GM21515 (cell line): ENCODE measurements around the gene ANKS4B.
"Not testable (repeated sequence)": the region's sequence is repeated elsewhere in the genome, so short reads cannot be mapped to it uniquely, and the experiment has no call there.

Source experiments
- ATAC-seq: cut with Tn5 transposase; IDR thresholded peaks from one replicate; pipeline ENCODE4 v1.9.1; 2021; ENCODE audit not compliant: unreplicated experiment

Gene ANKS4B

DNA sequence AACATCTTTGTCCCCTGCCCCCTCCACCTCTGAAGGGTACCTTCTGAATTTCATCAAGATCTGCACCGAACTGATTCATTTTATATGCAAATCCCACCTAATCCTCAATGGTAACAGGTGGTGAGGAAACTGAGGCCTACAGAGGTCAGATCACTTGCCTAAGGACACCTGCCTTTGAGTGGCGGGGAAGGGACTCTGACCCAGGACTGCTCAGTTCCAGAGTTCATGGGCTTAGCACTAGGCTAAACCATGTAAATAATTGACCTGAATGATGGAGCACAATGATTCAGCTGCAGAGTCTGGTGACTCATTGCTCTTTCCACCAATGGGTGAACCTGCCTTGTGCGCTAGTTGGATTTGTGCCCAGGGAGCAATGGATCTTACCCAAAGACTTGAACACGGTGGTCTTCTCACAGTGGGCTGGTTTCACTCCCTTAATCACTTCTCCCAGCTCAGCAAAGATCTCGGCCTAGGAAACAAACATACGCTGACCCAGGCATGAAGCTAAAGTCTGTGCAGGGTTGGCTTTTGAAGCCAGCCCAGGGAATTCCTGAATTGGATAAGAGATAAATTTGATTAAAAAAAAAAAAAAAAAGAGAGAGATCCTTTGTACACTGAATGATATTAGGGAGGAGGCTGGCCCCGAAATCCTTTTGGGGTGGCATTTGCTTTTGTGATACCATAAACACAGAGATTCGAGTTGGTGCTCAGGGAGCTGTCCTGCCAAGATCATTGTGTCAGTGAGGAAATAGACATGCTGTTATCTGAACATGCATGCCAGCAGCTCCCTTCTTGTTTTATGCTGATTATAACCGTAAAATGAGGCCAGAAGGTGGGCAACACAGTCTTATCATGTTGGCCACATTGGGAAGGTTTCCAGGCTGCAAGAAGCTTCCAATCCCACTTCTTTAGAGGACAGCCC is 27.6 kb downstream of the ANKS4B start:
- ATAC-seq: no peak

DNA sequence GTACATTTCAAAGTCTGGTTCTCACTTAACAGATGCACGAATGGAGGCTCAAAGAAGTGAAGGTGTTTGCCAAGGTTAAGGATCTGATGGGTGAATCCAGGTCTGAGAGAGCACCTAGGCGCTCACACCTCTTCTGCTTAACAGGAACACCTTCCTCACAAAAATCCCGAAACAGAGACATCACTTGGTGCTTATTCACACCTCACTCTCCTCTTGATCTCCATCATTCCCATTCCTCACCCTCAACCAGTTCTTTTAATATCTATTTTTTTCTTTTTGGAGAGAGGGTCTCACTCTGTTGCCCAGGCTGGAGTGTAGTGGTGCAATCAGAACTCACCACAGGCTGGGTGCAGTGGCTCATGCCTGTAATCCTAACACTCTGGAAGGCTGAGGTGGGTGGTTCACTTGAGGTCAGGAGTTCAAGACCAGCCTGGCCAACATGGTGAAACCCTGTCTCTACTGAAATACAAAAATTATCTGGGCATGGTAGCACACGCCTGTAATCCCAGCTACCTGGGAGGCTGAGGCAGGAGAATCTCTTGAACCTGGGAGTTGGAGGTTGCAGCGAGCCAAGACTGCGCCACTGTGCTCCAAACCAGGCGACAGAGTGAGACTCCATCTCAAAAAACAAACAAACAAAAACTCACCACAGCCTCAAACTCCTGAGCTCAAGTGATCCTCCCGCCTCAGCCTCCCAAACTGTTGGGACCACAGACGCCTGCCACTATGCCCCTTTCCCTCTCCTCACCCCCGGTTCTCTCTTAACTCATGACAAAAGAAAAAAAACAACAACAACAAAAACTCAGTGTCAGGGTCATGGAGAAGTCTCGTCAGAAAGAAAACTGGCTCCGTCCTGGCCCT is 29.5 kb downstream of the ANKS4B start:
- ATAC-seq: no peak

DNA sequence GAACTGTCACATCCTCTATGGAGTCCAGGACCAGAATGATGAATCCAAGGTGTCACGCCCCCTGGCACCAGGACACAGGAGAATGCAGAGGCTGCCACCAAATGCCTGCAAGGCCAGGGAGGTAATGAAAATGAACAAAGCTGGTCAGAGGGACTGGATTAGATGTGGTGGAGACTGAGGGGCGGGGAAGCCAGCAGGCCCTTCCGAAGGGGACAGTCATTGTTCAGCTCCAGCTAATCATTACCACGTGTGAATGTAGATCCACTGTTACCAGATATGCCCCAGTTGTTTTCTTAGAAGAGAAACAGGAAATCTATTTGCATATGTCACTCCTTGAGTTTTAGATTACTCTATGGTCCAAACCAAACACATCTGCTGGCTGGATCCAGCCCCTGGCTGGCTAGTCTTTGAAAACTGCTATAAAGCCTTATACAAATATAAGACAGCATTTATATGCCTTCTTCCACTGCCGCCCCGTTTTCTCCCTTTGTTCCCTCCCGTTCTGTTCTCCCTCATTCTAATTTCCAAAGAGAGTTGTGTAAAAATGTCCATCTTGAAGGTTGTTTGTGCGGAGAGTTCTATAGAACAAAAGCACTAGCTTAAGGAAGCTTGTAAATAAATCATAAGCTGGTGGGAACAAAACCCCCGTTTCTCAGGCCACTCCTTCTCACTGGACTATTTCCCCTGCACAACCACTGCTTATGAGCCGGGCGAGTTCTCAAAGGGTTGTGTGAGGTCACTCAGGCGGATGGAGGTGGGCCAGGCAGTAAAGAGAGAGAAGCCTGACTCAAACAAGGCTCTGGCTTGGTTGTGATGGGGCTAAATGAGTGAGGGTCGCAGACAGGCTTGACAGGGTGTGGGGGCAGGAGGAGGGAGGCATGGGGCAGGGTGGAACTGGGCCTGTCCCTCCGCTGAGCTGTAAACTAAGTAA is 30.4 kb downstream of the ANKS4B start:
- peak; percentile 64 for ATAC-seq

DNA sequence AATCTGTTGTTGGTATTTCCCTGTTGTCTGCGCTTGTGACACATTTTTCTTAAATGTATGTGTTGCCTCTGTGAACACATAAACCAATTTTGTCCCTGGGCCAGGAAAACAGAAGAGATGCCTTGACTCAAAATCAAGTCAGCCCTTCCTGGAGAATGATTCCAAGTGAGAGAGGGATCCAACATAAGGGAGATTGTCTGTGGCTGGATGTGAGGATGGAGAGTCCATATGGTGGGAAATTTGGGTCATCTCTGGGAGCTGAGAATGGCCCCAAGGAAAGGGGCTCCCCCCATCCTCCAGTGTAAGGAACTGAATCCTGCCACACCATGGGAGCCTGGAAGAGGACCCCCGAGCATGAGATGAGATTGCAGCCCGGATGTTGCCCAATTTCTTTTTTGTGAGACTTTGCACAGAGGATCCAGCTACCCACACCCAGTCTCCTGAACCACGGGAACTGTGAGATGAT is 31.1 kb downstream of the ANKS4B start:
- ATAC-seq: no peak

DNA sequence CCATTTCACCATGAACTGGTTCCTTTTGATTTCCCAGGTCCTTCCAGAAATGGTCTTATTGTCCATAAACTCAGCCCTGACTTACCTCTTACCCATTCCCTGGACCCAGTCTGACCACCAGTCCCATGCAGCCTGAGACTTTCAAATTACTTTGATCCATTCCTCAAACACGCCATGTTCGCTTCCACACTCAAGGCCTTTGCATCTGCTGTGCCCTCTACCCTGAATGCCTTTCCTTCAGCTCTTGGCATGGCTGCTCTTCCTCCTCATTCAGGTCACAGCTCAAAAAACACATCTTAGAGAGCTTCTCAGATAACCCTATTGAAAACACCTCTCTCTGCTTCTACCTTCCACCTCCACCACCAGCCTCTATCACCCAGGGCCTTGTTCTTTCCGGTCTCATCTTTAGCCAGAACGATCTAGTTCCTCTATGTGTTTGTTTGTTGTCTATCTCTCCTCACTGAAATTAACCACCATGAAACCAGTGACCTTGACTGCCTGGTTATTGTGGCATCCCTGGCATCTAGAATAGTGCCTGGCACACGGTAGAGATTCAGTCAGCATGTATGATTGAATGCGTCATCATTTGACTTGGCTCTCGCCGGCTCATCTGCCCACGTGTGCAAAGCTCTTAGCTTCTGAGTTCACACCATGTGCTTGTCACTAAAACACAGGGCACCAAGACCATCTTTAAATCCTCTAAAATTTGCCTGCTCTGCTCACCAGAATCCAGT is 31.8 kb downstream of the ANKS4B start:
- ATAC-seq: no peak

- no peak for ATAC-seq
Observed at GRCh38 chr16:21267298-21267697, 33.8 kb downstream of the ANKS4B start.

DNA sequence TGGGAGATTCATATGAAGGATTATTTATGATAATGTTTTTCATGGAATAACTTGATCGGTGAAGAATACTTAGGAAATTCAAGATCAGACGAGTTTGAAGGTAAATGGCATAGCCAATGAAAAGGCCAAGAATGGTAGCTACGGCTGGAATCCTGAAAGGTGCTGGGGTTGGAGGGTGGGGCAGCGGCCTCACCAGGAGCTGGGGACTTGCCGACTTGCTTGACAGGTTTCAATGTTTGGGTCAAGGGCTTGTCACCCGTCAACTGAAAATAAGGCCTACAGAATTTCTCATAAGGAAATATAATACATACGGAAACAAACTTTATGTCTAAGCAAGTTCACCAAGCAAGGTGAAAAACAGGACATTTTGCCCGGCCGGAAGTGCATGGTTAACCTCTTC is 34.7 kb downstream of the ANKS4B start:
- ATAC-seq: no peak

GRCh38 chr16:21272253-21272652 is 38.8 kb downstream of the ANKS4B start:
- no peak for ATAC-seq

DNA sequence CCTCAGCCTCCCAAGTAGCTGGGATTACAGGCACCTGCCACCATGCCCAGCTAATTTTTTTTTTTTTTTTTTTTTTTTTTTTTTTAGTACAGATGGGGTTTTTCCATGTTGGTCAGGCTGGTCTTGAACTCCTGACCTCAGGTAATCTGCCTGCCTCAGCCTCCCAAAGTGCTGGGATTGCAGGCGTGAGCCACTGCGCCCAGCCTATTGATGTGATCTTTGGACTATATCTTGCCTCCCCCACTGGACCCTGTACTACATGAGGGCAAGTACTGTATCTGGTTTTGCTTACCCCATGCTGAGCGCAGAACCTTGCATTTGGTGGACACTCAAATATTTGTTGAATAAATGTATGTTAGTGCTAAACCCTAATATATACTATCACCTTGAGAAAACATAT is 39.3 kb downstream of the ANKS4B start:
- ATAC-seq: not testable (repeated sequence)

DNA sequence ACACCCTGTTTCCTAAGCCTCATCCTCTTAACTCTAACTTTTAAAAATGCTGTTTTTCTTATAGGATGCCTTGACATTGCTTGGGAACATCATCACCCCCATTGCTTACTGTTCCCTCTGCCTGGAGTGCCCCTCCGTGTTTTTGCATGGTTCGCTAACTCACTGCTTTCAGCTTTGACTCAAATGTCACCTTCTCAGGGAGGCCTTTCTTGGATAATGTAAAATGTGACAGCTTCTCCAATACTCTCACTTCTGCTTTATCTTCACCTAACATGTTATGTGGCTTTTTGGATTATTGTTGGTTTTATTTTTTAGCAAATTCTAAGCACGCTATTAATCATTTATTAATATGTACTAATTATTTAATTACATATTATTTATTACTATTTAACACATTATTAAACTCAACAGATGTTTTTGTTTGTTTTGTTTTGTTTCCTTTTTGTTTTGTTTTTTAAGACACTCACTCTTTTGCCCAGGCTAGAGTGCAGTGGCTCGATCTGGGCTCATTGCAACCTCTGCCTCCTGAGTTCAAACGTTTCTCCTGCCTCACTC is 40.8 kb downstream of the ANKS4B start:
- ATAC-seq: no peak

DNA sequence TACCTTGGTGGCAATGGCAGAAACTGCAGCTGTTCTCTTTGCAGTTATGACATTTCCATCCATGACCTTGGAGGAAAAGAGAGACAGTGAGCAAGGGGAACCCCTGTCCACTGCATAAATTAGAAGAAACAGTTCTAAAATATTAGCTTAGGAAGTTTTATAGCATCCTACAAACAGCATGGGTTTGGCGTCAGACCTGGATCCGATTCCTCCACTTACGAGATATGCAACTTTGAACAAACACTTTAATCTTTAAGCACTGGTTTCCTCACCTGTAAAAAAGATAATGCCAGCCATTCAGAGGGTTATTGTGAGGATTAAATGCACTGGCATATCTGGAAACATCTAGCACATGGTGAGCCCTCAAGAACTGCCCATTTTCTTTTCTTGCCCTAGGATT is 42.0 kb downstream of the ANKS4B start:
- no peak for ATAC-seq

DNA sequence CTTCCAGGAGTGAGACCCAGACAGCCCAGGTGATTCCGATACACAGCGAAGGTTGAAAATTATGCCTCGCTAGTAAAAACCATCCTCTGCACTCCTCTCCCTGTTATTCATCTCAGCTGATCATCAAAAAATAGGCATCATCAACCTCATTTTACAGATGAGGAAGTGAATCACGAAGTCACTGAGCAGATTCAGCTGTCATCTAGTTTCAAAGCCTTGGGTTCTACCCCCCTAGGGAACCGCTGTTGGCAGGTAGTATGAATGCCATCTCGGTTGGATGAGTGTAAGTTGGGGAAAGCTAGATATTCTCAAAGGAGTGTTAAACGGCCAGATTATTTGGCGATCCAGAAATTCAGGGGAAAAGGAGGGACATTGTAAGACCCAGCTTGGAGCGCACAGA is 42.6 kb downstream of the ANKS4B start:
- ATAC-seq: no peak

- ATAC-seq: no peak
Observed at GRCh38 chr16:21277045-21277926, 43.8 kb downstream of the ANKS4B start.

GRCh38 chr16:21277927-21278706 is 44.6 kb downstream of the ANKS4B start, which contains the start of gene CRYM:
Gene CRYM, minus strand, starts transcription at chr16:21278290. Its CDS starts 39 bp downstream, at chr16:21278251.
- ATAC-seq: peak; percentile 49

DNA sequence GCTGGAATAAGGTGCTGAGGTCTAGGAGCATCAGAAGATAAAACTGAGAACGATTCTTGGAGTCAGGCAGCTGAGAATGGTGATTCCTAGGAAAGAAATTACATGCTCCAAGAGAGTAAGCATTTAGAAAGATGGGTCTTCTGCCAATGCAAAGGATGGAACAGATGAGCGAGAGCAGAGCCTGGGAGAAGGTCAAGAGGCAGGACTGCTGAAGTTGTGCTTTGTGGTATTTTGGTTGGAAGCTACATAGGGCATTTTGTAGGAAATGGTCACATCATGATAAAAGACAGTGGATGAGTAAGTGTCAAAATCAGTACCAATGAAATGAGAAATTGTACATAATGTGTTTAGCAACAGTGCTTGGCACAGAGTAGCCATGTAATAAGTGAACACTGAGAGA is 46.0 kb downstream of the ANKS4B start:
- ATAC-seq: no peak

DNA sequence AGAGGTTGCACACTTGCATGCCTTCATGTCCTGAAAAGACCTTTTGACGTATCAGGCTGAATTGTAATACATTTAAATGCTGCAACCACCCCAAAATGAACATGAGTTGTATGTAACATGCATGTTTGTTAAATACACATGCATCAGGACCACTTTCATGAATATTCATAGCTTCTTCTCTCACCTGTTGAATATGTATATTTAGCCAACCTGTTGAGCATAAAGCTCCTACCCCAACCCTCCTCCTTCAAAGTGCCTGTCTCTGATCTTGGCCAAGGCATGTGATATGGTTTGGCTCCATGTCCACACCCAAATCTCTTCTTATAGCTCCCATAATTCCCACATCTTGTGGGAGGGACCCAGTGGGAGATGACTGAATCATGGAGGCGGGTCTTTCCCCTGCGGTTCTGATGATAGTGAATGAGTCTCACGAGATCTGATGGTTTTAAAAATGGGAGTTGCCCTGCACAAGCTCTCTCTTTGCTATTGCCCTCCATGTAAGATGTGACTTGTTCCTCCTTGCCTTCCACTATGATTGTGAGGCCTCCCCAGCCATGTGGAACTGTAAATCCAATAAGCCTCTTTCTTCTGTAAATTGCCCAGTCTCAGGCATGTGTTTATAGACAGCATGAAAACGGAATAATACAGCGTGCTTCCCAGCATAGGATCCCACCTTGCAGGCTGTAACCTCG is 48.3 kb downstream of the ANKS4B start:
- no peak for ATAC-seq
